ENCODE results near the gene GREM2. TPM values are rescaled to one million over a fixed set of nuclear protein-coding genes. Genes with fewer than 3 reads are reported as not detected.

GREM2 gene
- total and polyA plus RNA-seq, 2 experiments from 2014 or later: 0.18 to 0.21 TPM

- ATAC-seq (no peak), DNase-seq (ENCODE audit: low spot score) (no peak)
- no peak overlapping the region for H3K27ac Mint-ChIP-seq
- Histone ChIP-seq H3K27ac (ENCODE audit: low read depth) (no peak overlapping the region), H3K4me1 (ENCODE audit: insufficient read depth) (no peaks in the 10 kb centered on the region), H3F3A (replicated peaks; ENCODE audit: low read depth) (no peaks in the 10 kb centered on the region), H3K4me2 (no peak overlapping the region), H3K36me3 (ENCODE audit: insufficient read depth) (no peaks in the 10 kb centered on the region), H4K20me1 (replicated peaks; ENCODE audit: insufficient read depth) (no peaks in the 10 kb centered on the region), H3K27me3 (ENCODE audit: insufficient read depth) (no peaks in the 10 kb centered on the region), H2AFZ (no peak overlapping the region), H3K79me2 (replicated peaks; ENCODE audit: insufficient read depth) (no peaks in the 10 kb centered on the region), H3K4me3 (no peak overlapping the region), H3K9me2 (ENCODE audit: insufficient read depth) (no peaks in the 10 kb centered on the region)
- no peaks in the 10 kb centered on the region for H3K9me3 Mint-ChIP-seq
- TF ChIP-seq ETS1 (IDR thresholded peaks at IDR 0.05) (no peak), ZNF331 (CRISPR knock-in tag; IDR thresholded peaks at IDR 0.05; ENCODE audit: low read depth) (no peak), CTCF (conservative IDR thresholded peaks at IDR 0.05; ENCODE audit: low read depth in 2 of 2) (no peak), EZH2 (IDR thresholded peaks at IDR 0.05; ENCODE audit: low read depth, unreplicated experiment) (no peak), NANOG (IDR thresholded peaks at IDR 0.05; ENCODE audit: borderline replicate concordance) (no peak), ZNF114 (CRISPR knock-in tag; IDR thresholded peaks at IDR 0.05) (no peak), POLR2AphosphoS5 (IDR thresholded peaks at IDR 0.05; ENCODE audit: low read depth) (no peak), EZH2phosphoT487 (IDR thresholded peaks at IDR 0.05; ENCODE audit: unreplicated experiment) (no peak), CREB1 (CRISPR knock-in tag; IDR thresholded peaks at IDR 0.05; ENCODE audit: low read depth) (no peak), ZNF462 (CRISPR knock-in tag; IDR thresholded peaks at IDR 0.05) (no peak), JUNB (IDR thresholded peaks at IDR 0.05; ENCODE audit: unreplicated experiment) (no peak), STAT1 (IDR thresholded peaks at IDR 0.05; ENCODE audit: unreplicated experiment) (no peak), REST (IDR thresholded peaks at IDR 0.05; ENCODE audit: unreplicated experiment) (no peak)
- no peak overlapping the region for H3K4me3 Mint-ChIP-seq
- no peaks in the 10 kb centered on the region for H3K27me3 Mint-ChIP-seq (ENCODE audit: insufficient read depth, low read depth, poor library complexity)
- no peaks in the 10 kb centered on the region for H3K4me1 Mint-ChIP-seq
- no peaks in the 10 kb centered on the region for H3K36me3 Mint-ChIP-seq (ENCODE audit: low read depth)
Measured at GRCh38 chr1:240445369-240445768, 166.6 kb downstream of the GREM2 start.
